ENCODE results near the gene SKAP1.

The SKAP1 gene

DNA sequence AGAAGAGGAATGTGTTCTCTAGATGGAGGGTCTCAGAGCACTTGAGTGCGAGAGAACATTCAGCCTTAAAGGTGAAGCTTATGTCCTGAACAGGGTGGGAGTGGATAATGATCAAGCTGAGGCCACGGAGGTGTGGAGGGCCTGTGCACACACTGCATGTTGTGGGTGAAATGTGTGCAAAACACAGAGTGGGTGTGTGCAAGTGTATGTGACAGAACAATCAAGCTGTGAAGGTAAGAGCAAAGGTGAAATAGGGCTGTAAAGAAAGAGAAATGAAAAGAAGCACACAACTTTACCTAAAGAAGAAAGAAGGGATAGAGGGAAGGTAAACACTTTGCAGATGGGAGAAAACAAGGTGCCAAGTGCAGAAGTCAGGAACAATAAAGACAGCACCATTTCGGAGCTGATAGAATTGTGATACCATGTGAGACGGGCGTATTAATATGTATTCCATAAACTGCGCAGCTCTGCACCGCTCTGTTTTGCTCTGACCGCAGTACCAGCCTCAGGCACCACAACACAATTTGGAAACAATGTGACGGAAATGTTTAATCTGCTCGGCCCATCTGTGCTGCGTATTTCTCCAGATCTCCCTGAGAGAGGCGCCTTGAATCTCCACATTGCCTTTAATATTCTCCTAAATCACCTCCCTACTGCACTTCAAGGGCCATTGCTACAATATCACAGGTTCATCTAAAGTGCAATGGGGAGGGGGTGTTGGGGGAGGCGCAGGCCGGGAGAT lies 281.8 kb downstream of the SKAP1 start:
- no peak overlapping the region for H4K8ac ChIP-seq (ENCODE audit: low read depth, low read length)
- H3K27ac ChIP-seq (replicated peaks; ENCODE audit: low read length), result no peak overlapping the region
- no CpG with 5 or more reads among the region's 14 CpGs for WGBS, 2 donors (ENCODE audit: extremely low coverage in 2 of 2, insufficient read length in 2 of 2, insufficient replicate concordance in 1 of 2)
- no peak overlapping the region for H3K23ac ChIP-seq (ENCODE audit: low read depth, low read length, poor library complexity)
- H3K9ac ChIP-seq (ENCODE audit: low read depth, low read length, poor library complexity), result no peak overlapping the region
- H3K27me3 ChIP-seq (ENCODE audit: control insufficient read depth in 3 of 3, insufficient read depth in 3 of 3, low read depth in 1 of 3, low read length in 3 of 3), result peaks cover 0 to 45% (median 0%) of the 10 kb centered on the region in 3 experiments
- H2BK120ac ChIP-seq (ENCODE audit: low read depth, low read length), result no peak overlapping the region
- H2AFZ ChIP-seq (ENCODE audit: low read length), result no peak overlapping the region
- no peaks in the 10 kb centered on the region for H3K79me1 ChIP-seq (ENCODE audit: low read depth, low read length)
- H3K4me1 ChIP-seq (ENCODE audit: control insufficient read depth in 2 of 2, insufficient read depth in 1 of 2, low read depth in 1 of 2, low read length in 2 of 2), result peaks cover 11 to 24% of the 10 kb centered on the region in 2 donors
- no peaks in the 10 kb centered on the region for H3K9me3 ChIP-seq (replicated peaks in 1 of 2; ENCODE audit: control insufficient read depth in 2 of 2, insufficient read depth in 1 of 2, low read depth in 1 of 2, low read length in 2 of 2)
- H3K4ac ChIP-seq (ENCODE audit: low read length), result no peak overlapping the region
- H2AK5ac ChIP-seq (ENCODE audit: low read depth, low read length), result no peak overlapping the region
- H3K18ac ChIP-seq (ENCODE audit: low read length), result no peak overlapping the region
- no peak overlapping the region for H2BK12ac ChIP-seq (ENCODE audit: low read length)
- H4K91ac ChIP-seq (ENCODE audit: low read depth, low read length, poor library complexity), result no peak overlapping the region
- H3K36me3 ChIP-seq (replicated peaks in 1 of 2; ENCODE audit: control insufficient read depth in 2 of 2, insufficient read depth in 2 of 2, low read length in 2 of 2), result no peaks in the 10 kb centered on the region
- H2BK15ac ChIP-seq (ENCODE audit: low read length), result no peak overlapping the region
- H3K4me3 ChIP-seq (ENCODE audit: low read length in 2 of 2), result no peak overlapping the region
- H3K4me2 ChIP-seq (ENCODE audit: insufficient read depth, low read length, poor library complexity, severe bottlenecking), result no peak overlapping the region
- H3K14ac ChIP-seq (ENCODE audit: low read length), result no peak overlapping the region
- DNase-seq (ENCODE audit: low spot score), result no peak
- no peak overlapping the region for H2BK5ac ChIP-seq (ENCODE audit: low read length)

DNA sequence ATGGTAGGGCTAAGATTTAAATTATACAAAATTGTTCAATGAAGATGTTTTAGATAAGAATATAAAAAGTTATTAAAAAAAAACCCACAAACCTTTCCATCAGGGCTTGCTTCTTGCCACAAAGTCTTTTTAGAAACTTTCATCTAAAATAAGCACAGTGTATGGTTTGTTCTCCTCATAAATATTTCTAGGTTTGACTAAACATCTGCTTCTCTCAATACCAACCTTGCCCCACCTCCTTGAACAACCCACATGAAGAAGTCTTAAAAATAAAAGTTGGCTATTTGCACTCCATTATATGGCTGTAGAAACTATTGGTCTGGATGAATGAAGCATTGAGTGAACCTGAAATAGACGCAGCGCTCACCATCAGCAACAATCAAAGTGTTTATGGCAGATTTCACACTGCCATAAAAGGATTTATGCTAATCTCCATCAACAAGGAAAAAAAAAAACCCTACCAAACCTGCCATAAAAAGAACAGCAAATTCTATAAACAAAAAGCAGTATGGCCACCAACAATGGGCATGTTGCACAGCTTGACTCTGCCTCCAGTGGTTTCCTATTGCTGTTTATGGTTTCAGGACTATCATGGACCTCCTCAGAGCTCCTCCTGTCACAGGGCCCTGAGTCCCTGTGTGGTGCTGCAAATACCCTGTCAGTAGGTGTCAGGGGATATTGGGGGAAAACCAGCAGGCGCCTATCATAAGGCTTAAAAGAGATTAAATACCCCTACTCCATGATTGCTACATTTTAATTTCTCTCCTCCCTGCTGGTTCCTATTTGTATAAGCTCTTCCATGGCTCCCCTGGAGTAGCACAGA lies 284.8 kb downstream of the SKAP1 start:
- H3K4me3 ChIP-seq (ENCODE audit: low read length in 2 of 2), result no peak overlapping the region
- no peak overlapping the region for H3K18ac ChIP-seq (ENCODE audit: low read length)
- WGBS, 2 donors (ENCODE audit: extremely low coverage in 2 of 2, insufficient read length in 2 of 2, insufficient replicate concordance in 1 of 2), result no CpG with 5 or more reads among the region's 3 CpGs
- H4K8ac ChIP-seq (ENCODE audit: low read depth, low read length), result no peak overlapping the region
- H3K14ac ChIP-seq (ENCODE audit: low read length), result no peak overlapping the region
- H2BK5ac ChIP-seq (ENCODE audit: low read length), result no peak overlapping the region
- no peak for DNase-seq (ENCODE audit: low spot score)
- no peaks in the 10 kb centered on the region for H3K79me1 ChIP-seq (ENCODE audit: low read depth, low read length)
- H2AK5ac ChIP-seq (ENCODE audit: low read depth, low read length), result no peak overlapping the region
- H4K91ac ChIP-seq (ENCODE audit: low read depth, low read length, poor library complexity), result no peak overlapping the region
- H3K4me2 ChIP-seq (ENCODE audit: insufficient read depth, low read length, poor library complexity, severe bottlenecking), result no peak overlapping the region
- H3K36me3 ChIP-seq (replicated peaks in 1 of 2; ENCODE audit: control insufficient read depth in 2 of 2, insufficient read depth in 2 of 2, low read length in 2 of 2), result no peaks in the 10 kb centered on the region
- H3K23ac ChIP-seq (ENCODE audit: low read depth, low read length, poor library complexity), result no peak overlapping the region
- no peaks in the 10 kb centered on the region for H3K9me3 ChIP-seq (replicated peaks in 1 of 2; ENCODE audit: control insufficient read depth in 2 of 2, insufficient read depth in 1 of 2, low read depth in 1 of 2, low read length in 2 of 2)
- no peak overlapping the region for H2BK12ac ChIP-seq (ENCODE audit: low read length)
- H3K27me3 ChIP-seq (ENCODE audit: control insufficient read depth in 3 of 3, insufficient read depth in 3 of 3, low read depth in 1 of 3, low read length in 3 of 3), result peaks cover 0 to 36% (median 0%) of the 10 kb centered on the region in 3 experiments
- no peak overlapping the region for H2BK15ac ChIP-seq (ENCODE audit: low read length)
- H3K4ac ChIP-seq (ENCODE audit: low read length), result no peak overlapping the region
- no peak overlapping the region for H3K9ac ChIP-seq (ENCODE audit: low read depth, low read length, poor library complexity)
- H3K4me1 ChIP-seq (ENCODE audit: control insufficient read depth in 2 of 2, insufficient read depth in 1 of 2, low read depth in 1 of 2, low read length in 2 of 2), result peaks cover 9 to 19% of the 10 kb centered on the region in 2 donors
- no peak overlapping the region for H3K27ac ChIP-seq (replicated peaks; ENCODE audit: low read length)
- H2BK120ac ChIP-seq (ENCODE audit: low read depth, low read length), result no peak overlapping the region
- H2AFZ ChIP-seq (ENCODE audit: low read length), result no peak overlapping the region

DNA sequence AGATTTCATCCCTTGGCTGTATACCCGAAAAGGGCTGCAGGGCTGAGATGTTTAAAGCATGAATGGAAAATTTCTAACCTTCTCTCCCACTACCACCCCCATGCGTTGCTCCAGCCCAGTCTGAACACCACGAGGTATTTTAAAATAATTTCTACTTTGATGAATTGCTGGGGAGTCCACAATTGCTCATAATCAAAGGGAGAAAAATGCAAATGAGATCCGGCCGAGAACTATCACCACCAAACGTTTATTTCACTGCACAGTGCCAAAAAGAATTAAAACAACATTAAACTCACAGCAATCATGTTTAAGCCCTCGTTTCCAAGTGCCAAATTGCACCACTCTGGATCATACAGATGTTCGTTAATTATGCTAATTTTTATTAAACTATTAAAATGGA lies 285.8 kb downstream of the SKAP1 start:
- H2BK15ac ChIP-seq (ENCODE audit: low read length), result no peak overlapping the region
- no peak overlapping the region for H2AFZ ChIP-seq (ENCODE audit: low read length)
- H3K79me1 ChIP-seq (ENCODE audit: low read depth, low read length), result no peaks in the 10 kb centered on the region
- WGBS, 2 donors (ENCODE audit: extremely low coverage in 2 of 2, insufficient read length in 2 of 2, insufficient replicate concordance in 1 of 2), result no CpG with 5 or more reads among the region's 8 CpGs
- H3K36me3 ChIP-seq (replicated peaks in 1 of 2; ENCODE audit: control insufficient read depth in 2 of 2, insufficient read depth in 2 of 2, low read length in 2 of 2), result no peaks in the 10 kb centered on the region
- peaks cover 6 to 11% of the 10 kb centered on the region in 2 donors for H3K4me1 ChIP-seq (ENCODE audit: control insufficient read depth in 2 of 2, insufficient read depth in 1 of 2, low read depth in 1 of 2, low read length in 2 of 2)
- no peak overlapping the region for H3K27ac ChIP-seq (replicated peaks; ENCODE audit: low read length)
- no peak overlapping the region for H3K18ac ChIP-seq (ENCODE audit: low read length)
- H3K4me3 ChIP-seq (ENCODE audit: low read length in 2 of 2), result no peak overlapping the region
- H3K27me3 ChIP-seq (ENCODE audit: control insufficient read depth in 3 of 3, insufficient read depth in 3 of 3, low read depth in 1 of 3, low read length in 3 of 3), result peaks cover 0 to 39% (median 0%) of the 10 kb centered on the region in 3 experiments
- no peak overlapping the region for H2BK12ac ChIP-seq (ENCODE audit: low read length)
- H3K9ac ChIP-seq (ENCODE audit: low read depth, low read length, poor library complexity), result no peak overlapping the region
- H3K14ac ChIP-seq (ENCODE audit: low read length), result no peak overlapping the region
- no peak overlapping the region for H3K23ac ChIP-seq (ENCODE audit: low read depth, low read length, poor library complexity)
- no peak overlapping the region for H4K8ac ChIP-seq (ENCODE audit: low read depth, low read length)
- no peak overlapping the region for H2BK120ac ChIP-seq (ENCODE audit: low read depth, low read length)
- no peaks in the 10 kb centered on the region for H3K9me3 ChIP-seq (replicated peaks in 1 of 2; ENCODE audit: control insufficient read depth in 2 of 2, insufficient read depth in 1 of 2, low read depth in 1 of 2, low read length in 2 of 2)
- H3K4ac ChIP-seq (ENCODE audit: low read length), result no peak overlapping the region
- H2AK5ac ChIP-seq (ENCODE audit: low read depth, low read length), result no peak overlapping the region
- H2BK5ac ChIP-seq (ENCODE audit: low read length), result no peak overlapping the region
- H4K91ac ChIP-seq (ENCODE audit: low read depth, low read length, poor library complexity), result no peak overlapping the region
- DNase-seq (ENCODE audit: low spot score), result no peak
- no peak overlapping the region for H3K4me2 ChIP-seq (ENCODE audit: insufficient read depth, low read length, poor library complexity, severe bottlenecking)

DNA sequence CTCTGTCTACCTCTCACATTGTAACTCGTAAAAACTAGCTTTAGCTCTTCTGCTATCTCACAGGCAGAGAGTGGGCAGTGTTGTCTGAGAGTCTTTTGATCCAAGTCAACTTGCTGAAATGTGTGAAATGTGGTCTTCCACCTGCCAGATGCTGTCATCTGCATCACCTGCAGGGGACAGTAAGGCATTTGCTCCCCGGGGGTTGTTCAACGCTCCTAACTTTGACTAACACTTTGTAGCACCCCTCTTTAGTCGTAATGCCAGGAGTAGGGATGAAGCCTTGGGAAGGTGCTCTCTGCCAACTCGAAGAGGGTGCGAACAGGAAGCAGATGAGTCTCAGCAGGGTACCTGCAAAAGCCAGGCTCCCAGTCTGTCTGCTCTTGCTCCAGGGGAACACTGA lies 286.4 kb downstream of the SKAP1 start:
- H3K4me2 ChIP-seq (ENCODE audit: insufficient read depth, low read length, poor library complexity, severe bottlenecking), result no peak overlapping the region
- no peak overlapping the region for H4K91ac ChIP-seq (ENCODE audit: low read depth, low read length, poor library complexity)
- no peak overlapping the region for H3K14ac ChIP-seq (ENCODE audit: low read length)
- no peak overlapping the region for H3K27ac ChIP-seq (replicated peaks; ENCODE audit: low read length)
- H2AFZ ChIP-seq (ENCODE audit: low read length), result no peak overlapping the region
- H4K8ac ChIP-seq (ENCODE audit: low read depth, low read length), result no peak overlapping the region
- no peak for DNase-seq (ENCODE audit: low spot score)
- no peak overlapping the region for H3K4ac ChIP-seq (ENCODE audit: low read length)
- no peak overlapping the region for H3K23ac ChIP-seq (ENCODE audit: low read depth, low read length, poor library complexity)
- H3K9me3 ChIP-seq (replicated peaks in 1 of 2; ENCODE audit: control insufficient read depth in 2 of 2, insufficient read depth in 1 of 2, low read depth in 1 of 2, low read length in 2 of 2), result no peaks in the 10 kb centered on the region
- H3K18ac ChIP-seq (ENCODE audit: low read length), result no peak overlapping the region
- no peak overlapping the region for H3K9ac ChIP-seq (ENCODE audit: low read depth, low read length, poor library complexity)
- no peak overlapping the region for H2AK5ac ChIP-seq (ENCODE audit: low read depth, low read length)
- no peaks in the 10 kb centered on the region for H3K79me1 ChIP-seq (ENCODE audit: low read depth, low read length)
- H3K4me1 ChIP-seq (ENCODE audit: control insufficient read depth in 2 of 2, insufficient read depth in 1 of 2, low read depth in 1 of 2, low read length in 2 of 2), result peaks cover 2 to 6% of the 10 kb centered on the region in 2 donors
- no peak overlapping the region for H2BK5ac ChIP-seq (ENCODE audit: low read length)
- no peaks in the 10 kb centered on the region for H3K36me3 ChIP-seq (replicated peaks in 1 of 2; ENCODE audit: control insufficient read depth in 2 of 2, insufficient read depth in 2 of 2, low read length in 2 of 2)
- H2BK15ac ChIP-seq (ENCODE audit: low read length), result no peak overlapping the region
- no CpG with 5 or more reads among the region's 6 CpGs for WGBS, 2 donors (ENCODE audit: extremely low coverage in 2 of 2, insufficient read length in 2 of 2, insufficient replicate concordance in 1 of 2)
- peaks cover 0 to 39% (median 0%) of the 10 kb centered on the region in 3 experiments for H3K27me3 ChIP-seq (ENCODE audit: control insufficient read depth in 3 of 3, insufficient read depth in 3 of 3, low read depth in 1 of 3, low read length in 3 of 3)
- no peak overlapping the region for H2BK120ac ChIP-seq (ENCODE audit: low read depth, low read length)
- H3K4me3 ChIP-seq (ENCODE audit: low read length in 2 of 2), result no peak overlapping the region
- no peak overlapping the region for H2BK12ac ChIP-seq (ENCODE audit: low read length)
